ENCODE results near the gene ZNF302. TPM values are rescaled to one million over a fixed set of nuclear protein-coding genes. Genes with fewer than 3 reads are reported as not detected.

Gene ZNF302
- total RNA-seq, 1 donor from 2014 or later: 28.8 TPM

- DNase-seq (ENCODE audit: low spot score): no peak
Observed at GRCh38 chr19:34732612-34733211, 55.2 kb downstream of the ZNF302 start.

GRCh38 chr19:34733266-34733745 lies 55.8 kb downstream of the ZNF302 start:
- no peak for DNase-seq (ENCODE audit: low spot score)

- peak; percentile 91 for DNase-seq (ENCODE audit: low spot score)
Observed at GRCh38 chr19:34733746-34734536, 56.5 kb downstream of the ZNF302 start, which contains the start of gene ZNF181. Gene ZNF181, plus strand, starts transcription at chr19:34734243. Its CDS starts 795 bp downstream, at chr19:34735038.

- DNase-seq (ENCODE audit: low spot score): peak; percentile 38
Observed at GRCh38 chr19:34734537-34735103, 57.1 kb downstream of the ZNF302 start.

Other genes starting within 250 kb of the ZNF302 start
- 55.4 TPM for gene UBA2, start 249.3 kb upstream of the ZNF302 start, total RNA-seq
- 24.0 TPM for gene WTIP, start 195.9 kb upstream of the ZNF302 start, total RNA-seq
- 1.0 TPM for gene SCGB2B2, start 519 bp upstream of the ZNF302 start, total RNA-seq
- 13.7 TPM for gene ZNF181, start 56.6 kb downstream of the ZNF302 start, total RNA-seq
- gene ZNF599, start 95.5 kb downstream of the ZNF302 start, total RNA-seq: 9.0 TPM
- 3.8 TPM for gene ZNF30, start 249.2 kb downstream of the ZNF302 start, total RNA-seq

Measured in mucosa of gallbladder (tissue), 1 donor.